Breast epithelium (tissue), 3 donors: ENCODE measurements around the gene TSPAN2.

ENCODE experiments used
- POLR2A ChIP-seq: fragments of 450-650 bp; IDR thresholded peaks from one replicate; pipeline ENCODE4 v1.6.1; 2016; ENCODE audit warnings: antibody characterized with exemption, mild to moderate bottlenecking, moderate library complexity
- POLR2AphosphoS5 ChIP-seq, 3 donors: sonication (generic); formaldehyde crosslinking; IDR thresholded peaks; one replicate each; pipeline ENCODE4 v1.6.1; 2017; ENCODE audit warnings: antibody characterized with exemption in 3 of 3
- TF ChIP-seq, protein P1 (sequence below), 3 donors: fragments of 450-650 bp; IDR thresholded peaks; one replicate each; pipeline ENCODE4 v1.5.1; 2016 to 2017; ENCODE audit warnings: antibody characterized with exemption in 3 of 3, mild to moderate bottlenecking in 3 of 3, moderate library complexity in 3 of 3

- TF ChIP-seq, protein P1, sequence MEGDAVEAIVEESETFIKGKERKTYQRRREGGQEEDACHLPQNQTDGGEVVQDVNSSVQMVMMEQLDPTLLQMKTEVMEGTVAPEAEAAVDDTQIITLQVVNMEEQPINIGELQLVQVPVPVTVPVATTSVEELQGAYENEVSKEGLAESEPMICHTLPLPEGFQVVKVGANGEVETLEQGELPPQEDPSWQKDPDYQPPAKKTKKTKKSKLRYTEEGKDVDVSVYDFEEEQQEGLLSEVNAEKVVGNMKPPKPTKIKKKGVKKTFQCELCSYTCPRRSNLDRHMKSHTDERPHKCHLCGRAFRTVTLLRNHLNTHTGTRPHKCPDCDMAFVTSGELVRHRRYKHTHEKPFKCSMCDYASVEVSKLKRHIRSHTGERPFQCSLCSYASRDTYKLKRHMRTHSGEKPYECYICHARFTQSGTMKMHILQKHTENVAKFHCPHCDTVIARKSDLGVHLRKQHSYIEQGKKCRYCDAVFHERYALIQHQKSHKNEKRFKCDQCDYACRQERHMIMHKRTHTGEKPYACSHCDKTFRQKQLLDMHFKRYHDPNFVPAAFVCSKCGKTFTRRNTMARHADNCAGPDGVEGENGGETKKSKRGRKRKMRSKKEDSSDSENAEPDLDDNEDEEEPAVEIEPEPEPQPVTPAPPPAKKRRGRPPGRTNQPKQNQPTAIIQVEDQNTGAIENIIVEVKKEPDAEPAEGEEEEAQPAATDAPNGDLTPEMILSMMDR (IDR thresholded peaks at IDR 0.05) = no peak
- TF ChIP-seq POLR2AphosphoS5 (IDR thresholded peaks at IDR 0.05) (no peak), POLR2A (no peak)
Measured at GRCh38 chr1:115065021-115065420, 24.3 kb downstream of the TSPAN2 start.
